Measurements from ENCODE around the gene IFTAP.

Gene IFTAP

DNA sequence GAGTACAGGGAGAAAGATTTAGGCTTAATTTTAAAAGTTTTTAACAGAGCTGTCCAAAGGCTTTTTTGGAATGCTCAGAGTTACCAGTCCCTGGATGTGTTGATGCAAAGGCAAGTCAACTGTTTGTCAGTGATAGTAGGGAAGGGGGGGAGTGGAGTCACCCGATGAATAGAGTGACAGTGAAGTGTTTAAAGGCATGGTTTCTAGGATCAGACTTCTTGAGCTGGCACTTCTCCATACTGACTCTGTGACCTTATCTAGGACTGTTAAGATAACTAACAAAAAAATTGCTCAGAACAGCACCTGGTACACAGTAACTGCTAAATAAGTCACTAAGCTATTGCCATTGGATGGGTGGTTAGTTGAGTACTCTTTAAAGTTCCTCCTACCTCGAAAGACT, 15.1 kb downstream of the IFTAP start:
- no peak for TF ChIP-seq POLR2A (IDR thresholded peaks at IDR 0.05; ENCODE audit: low read length)
- no peak for TF ChIP-seq GATA1 (IDR thresholded peaks at IDR 0.05; ENCODE audit: low read depth, low read length)
- DNase-seq: peak; percentile 55 to 68

- DNase-seq: no peak
- no peak for TF ChIP-seq POLR2A (IDR thresholded peaks at IDR 0.05; ENCODE audit: low read length)
- TF ChIP-seq GATA1 (IDR thresholded peaks at IDR 0.05; ENCODE audit: low read depth, low read length): no peak
These were observed 21.5 kb downstream of the IFTAP start for GRCh38 chr11:36615826-36616225.

GRCh38 chr11:36617543-36618362, 23.5 kb downstream of the IFTAP start:
- peak; percentile 84 to 94 for DNase-seq
- TF ChIP-seq GATA1 (IDR thresholded peaks at IDR 0.05; ENCODE audit: low read depth, low read length): peak; percentile 32
- no peak for TF ChIP-seq POLR2A (IDR thresholded peaks at IDR 0.05; ENCODE audit: low read length)

DNA sequence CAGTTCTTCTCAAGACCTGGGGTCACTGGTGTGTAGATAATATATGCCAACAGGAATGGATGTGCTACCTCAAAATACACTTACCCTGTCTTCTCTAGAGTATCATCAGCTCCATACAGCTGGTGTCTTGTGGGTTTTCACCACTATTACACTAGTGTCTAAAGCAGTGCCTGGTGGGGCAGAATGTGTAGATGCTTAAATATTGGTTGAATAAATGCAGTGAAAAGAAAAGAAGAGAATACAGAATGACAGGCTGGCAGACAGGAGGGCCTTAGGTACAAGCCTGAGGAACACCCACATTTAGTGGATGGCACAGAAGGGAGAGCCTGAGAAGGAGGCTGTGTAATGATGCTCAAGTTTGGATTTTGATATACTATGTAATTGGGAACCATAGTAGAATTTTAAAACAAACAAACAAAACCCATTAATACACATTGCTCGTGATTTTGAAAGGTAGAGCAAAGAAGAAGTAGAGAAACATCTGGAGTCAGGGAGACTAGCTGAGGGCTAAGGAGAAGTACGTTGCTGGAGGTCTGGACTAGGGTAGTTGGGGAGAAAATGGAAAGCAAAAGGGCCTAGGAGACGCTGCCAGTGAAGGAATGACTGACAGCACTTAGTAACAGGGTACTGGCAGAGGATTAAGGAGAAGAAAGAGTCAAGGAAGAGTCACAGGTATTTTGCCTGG, 24.2 kb downstream of the IFTAP start:
- peak in 1 of 2 experiments; percentile 33 for DNase-seq
- no peak for TF ChIP-seq POLR2A (IDR thresholded peaks at IDR 0.05; ENCODE audit: low read length)
- no peak for TF ChIP-seq GATA1 (IDR thresholded peaks at IDR 0.05; ENCODE audit: low read depth, low read length)

GRCh38 chr11:36619502-36619901, 25.2 kb downstream of the IFTAP start:
- peak; percentile 37 to 52 for DNase-seq
- TF ChIP-seq POLR2A (IDR thresholded peaks at IDR 0.05; ENCODE audit: low read length): no peak
- no peak for TF ChIP-seq GATA1 (IDR thresholded peaks at IDR 0.05; ENCODE audit: low read depth, low read length)

DNA sequence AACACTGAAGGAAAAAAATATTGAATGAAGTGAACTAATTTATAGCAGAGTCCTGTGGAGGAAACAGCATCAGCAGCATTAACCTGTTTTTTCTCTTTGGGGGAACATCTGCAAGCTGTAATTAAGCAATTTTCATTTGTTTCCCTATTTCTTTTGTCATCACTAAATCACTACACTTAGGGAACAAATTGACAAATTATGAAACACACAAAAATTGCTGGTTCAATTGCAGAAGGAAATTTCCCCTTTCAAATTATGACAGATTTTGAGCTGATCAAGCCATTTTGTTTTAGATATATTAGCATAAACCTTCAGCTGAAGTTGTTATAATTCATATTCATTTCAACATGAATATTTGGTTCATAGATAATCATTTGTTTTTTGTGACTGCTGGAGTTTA, 25.9 kb downstream of the IFTAP start:
- DNase-seq: no peak
- no peak for TF ChIP-seq POLR2A (IDR thresholded peaks at IDR 0.05; ENCODE audit: low read length)
- TF ChIP-seq GATA1 (IDR thresholded peaks at IDR 0.05; ENCODE audit: low read depth, low read length): no peak

DNA sequence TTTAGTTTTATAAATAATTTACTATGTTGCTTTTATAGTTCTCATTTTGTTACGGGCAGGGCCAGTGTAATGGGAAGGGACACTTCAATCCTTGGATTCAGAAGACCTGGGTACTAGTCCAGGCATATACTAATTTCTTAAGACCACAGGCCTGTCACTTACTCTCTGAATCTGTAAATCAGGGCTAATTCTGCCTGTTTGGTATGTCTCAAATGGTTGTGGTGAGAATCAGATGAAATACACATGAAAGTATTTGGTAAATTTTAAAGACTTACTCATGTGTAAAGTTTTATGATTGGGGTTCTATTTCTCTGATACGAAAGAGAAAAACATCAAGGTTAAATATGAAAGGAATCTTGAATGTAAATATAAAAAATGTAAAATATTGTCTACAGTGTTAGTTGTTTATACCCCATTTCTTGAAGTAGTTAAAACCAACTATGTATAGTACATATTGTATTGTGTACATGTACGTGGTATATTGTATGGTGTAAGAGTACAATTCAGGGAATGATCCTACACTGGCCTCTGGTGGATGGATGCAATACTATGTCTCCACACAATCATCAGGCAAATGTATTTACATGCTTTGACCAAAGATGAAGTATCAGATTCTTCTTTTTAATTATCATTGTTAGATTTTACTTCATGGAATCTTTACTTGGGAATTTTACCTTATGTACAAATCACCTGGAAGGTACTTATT, 28.3 kb downstream of the IFTAP start:
- peak; percentile 69 to 80 for DNase-seq
- TF ChIP-seq POLR2A (IDR thresholded peaks at IDR 0.05; ENCODE audit: low read length) (no peak), GATA1 (IDR thresholded peaks at IDR 0.05; ENCODE audit: low read depth, low read length) (no peak)

DNA sequence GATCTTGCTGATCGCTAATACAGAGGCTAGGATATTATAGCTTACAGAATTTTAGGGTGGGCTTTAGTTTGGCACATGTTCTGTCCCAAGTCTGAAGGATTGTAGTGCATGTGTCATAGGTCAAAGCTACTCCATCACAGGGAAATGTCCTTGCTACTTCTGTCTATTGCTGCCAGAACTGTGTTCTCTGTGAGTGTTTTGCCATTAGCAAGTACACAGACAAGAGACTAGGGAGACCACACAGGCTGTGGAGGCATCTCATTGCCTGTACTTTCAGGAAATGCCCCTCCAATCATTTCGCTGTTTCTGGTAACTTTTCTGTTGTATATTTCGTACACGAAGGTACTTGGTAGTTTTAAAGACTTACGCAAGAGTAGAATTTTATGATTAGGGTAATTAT, 29.2 kb downstream of the IFTAP start:
- TF ChIP-seq GATA1 (IDR thresholded peaks at IDR 0.05; ENCODE audit: low read depth, low read length) (no peak), POLR2A (IDR thresholded peaks at IDR 0.05; ENCODE audit: low read length) (no peak)
- no peak for DNase-seq

GRCh38 chr11:36627006-36627405, 32.7 kb downstream of the IFTAP start:
- TF ChIP-seq GATA1 (IDR thresholded peaks at IDR 0.05; ENCODE audit: low read depth, low read length) (no peak), POLR2A (IDR thresholded peaks at IDR 0.05; ENCODE audit: low read length) (no peak)
- no peak for DNase-seq

GRCh38 chr11:36627471-36627870, 33.2 kb downstream of the IFTAP start:
- DNase-seq: peak in 1 of 2 experiments; percentile 8
- TF ChIP-seq GATA1 (IDR thresholded peaks at IDR 0.05; ENCODE audit: low read depth, low read length): no peak
- no peak for TF ChIP-seq POLR2A (IDR thresholded peaks at IDR 0.05; ENCODE audit: low read length)

GRCh38 chr11:36628141-36628540, 33.8 kb downstream of the IFTAP start:
- DNase-seq: no peak

DNA sequence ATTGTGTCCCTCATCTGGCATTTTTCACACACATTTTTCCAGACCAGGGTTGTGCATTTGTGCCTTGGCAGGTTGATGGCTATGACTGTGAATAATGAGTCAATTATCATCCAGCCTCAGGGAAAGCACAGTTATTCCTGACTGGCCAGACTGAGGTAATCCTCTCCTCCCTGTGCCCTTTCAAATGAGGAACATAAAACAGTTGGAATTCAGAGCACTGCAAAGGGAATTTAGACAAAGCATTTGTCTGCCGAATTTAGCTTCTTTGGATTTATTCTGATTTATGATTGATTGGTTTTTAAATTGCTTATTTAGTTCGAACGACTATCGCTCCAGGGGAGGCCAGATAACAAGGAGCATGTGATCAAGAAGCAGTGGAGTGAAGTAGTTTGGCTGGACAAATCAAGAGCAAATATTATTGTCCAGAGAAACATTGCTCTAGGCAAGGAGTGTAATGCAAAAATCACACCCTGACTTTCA, 34.5 kb downstream of the IFTAP start:
- DNase-seq: no peak
- TF ChIP-seq POLR2A (IDR thresholded peaks at IDR 0.05; ENCODE audit: low read length) (no peak), GATA1 (IDR thresholded peaks at IDR 0.05; ENCODE audit: low read depth, low read length) (no peak)

More at GRCh38 chr11:36628141-36628540, 33.8 kb downstream of the IFTAP start:
- TF ChIP-seq GATA1 (IDR thresholded peaks at IDR 0.05; ENCODE audit: low read depth, low read length) (no peak), POLR2A (IDR thresholded peaks at IDR 0.05; ENCODE audit: low read length) (no peak)

DNA sequence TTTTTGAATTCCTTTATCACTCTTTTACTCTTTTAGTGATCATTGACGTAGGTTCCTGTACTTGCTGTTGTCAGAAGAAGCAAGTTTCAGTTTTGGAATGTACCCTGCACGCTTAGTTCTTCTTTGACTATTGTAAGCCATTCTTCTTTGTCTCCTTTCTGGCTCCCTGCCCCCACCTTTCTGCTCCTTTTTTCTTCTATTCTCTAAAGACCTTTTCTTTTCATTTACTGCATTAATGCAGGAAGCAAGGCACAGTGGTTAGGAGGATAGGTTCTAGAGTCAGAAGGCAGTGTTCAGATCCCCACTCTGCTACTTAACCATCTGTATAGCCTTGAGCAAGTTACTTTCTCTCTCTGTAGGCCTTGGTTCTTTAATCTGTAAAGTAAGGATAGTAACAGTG, 37.5 kb downstream of the IFTAP start:
- TF ChIP-seq GATA1 (IDR thresholded peaks at IDR 0.05; ENCODE audit: low read depth, low read length): no peak
- TF ChIP-seq POLR2A (IDR thresholded peaks at IDR 0.05; ENCODE audit: low read length): no peak
- DNase-seq: no peak

Measured in erythroblast (primary cell).